ENCODE measurements around the gene SRRT.

SRRT gene

DNA sequence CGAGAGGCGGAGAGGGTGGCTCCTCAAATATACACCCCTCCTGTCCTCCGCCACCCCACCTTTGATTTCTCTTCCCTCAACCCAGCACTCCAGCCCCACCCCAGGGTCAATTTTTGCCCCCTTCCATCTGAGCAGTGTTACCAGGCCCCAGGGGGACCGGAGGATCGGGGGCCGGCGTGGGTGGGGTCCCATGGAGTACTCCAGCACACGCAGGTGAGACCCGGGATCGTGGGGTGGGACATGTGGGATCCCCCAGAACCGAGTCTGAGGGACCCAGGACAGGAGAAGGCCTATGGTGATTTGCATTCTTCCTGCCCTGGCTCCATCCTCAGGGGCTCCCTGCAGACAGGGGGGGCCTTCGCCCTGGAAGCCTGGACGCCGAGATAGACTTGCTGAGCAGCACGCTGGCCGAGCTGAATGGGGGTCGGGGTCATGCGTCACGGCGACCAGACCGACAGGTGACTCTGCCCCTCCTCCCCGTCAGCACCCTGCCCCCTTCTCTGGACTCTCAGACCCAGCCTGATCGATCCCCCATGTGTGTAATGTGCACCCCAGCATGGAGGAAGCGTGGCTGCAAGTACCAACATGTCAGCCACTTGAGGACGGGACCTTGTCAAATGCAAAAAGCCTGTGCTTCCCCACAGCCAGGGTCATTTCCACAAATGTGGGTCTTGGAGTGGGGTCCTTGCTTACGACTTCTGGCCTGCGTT lies 7.0 kb upstream of the SRRT start:
- no peaks in the 10 kb centered on the region for H3F3A ChIP-seq (ENCODE audit: insufficient read depth, low read length)
- H3K79me2 ChIP-seq (ENCODE audit: insufficient read depth, low read length) = no peaks in the 10 kb centered on the region
- H3K36me3 ChIP-seq (ENCODE audit: insufficient read depth, low read length) = peaks cover 11% of the 10 kb centered on the region
- H3K4me1 ChIP-seq (ENCODE audit: insufficient read depth, low read length, severe bottlenecking) = peaks cover 27% of the 10 kb centered on the region
- H4K20me1 ChIP-seq (ENCODE audit: insufficient read depth, low read length) = no peaks in the 10 kb centered on the region
- H3K9ac ChIP-seq (ENCODE audit: low read length) = peak overlapping the region; percentile 58
- H3K4me2 ChIP-seq (ENCODE audit: low read length) = peak overlapping the region; percentile 58
- H3K9me2 ChIP-seq (ENCODE audit: low read depth, low read length) = no peaks in the 10 kb centered on the region
- peak overlapping the region; percentile 49 for H3K4me3 ChIP-seq (ENCODE audit: low read depth, low read length, poor library complexity, severe bottlenecking)
- no peaks in the 10 kb centered on the region for H3K9me3 ChIP-seq (ENCODE audit: low read length)
- TF ChIP-seq, protein P1, sequence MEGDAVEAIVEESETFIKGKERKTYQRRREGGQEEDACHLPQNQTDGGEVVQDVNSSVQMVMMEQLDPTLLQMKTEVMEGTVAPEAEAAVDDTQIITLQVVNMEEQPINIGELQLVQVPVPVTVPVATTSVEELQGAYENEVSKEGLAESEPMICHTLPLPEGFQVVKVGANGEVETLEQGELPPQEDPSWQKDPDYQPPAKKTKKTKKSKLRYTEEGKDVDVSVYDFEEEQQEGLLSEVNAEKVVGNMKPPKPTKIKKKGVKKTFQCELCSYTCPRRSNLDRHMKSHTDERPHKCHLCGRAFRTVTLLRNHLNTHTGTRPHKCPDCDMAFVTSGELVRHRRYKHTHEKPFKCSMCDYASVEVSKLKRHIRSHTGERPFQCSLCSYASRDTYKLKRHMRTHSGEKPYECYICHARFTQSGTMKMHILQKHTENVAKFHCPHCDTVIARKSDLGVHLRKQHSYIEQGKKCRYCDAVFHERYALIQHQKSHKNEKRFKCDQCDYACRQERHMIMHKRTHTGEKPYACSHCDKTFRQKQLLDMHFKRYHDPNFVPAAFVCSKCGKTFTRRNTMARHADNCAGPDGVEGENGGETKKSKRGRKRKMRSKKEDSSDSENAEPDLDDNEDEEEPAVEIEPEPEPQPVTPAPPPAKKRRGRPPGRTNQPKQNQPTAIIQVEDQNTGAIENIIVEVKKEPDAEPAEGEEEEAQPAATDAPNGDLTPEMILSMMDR (IDR thresholded peaks at IDR 0.05; ENCODE audit: low read length) = no peak
- no peak for TF ChIP-seq EZH2 (IDR thresholded peaks at IDR 0.05; ENCODE audit: borderline replicate concordance, low read length)
- no peaks in the 10 kb centered on the region for H3K27me3 ChIP-seq (ENCODE audit: insufficient read depth, low read length)
- H3K27ac ChIP-seq (ENCODE audit: low read depth, low read length, poor library complexity, severe bottlenecking) = peak overlapping the region; percentile 6
- no peak overlapping the region for H2AFZ ChIP-seq (ENCODE audit: low read length)

DNA sequence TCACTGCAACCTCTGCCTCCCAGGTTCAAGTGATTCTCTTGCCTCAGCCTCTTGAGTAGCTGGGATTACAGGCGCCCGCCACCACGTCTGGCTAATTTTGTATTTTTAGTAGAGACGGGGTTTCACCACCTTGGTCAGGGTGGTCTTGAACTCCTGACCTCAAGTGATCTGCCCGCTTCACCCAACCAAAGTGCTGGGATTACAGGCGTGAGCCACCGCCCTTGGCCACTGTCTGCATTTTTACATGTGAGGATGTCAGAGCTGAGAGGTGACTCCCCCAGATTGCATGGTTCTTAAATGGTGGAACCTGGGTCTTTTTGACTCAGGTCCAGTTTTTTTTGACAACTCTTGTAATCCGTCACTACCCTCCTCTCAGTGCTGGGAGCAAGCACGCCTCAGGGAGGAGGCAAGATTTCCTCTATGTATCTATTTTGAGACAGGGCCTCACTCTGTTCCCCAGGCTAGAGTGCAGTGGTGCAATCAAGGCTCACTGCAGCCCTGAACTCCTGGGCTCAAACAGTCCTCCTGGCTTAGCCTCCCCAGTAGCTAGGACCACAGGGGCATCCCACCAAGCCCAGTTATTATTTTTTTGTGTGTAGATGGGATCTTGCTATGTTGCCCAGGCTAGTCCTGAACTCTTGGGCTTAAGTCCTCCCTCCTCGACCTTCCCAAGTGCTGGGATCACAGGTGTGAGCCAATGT lies 1.2 kb upstream of the SRRT start:
- no peak for TF ChIP-seq EZH2 (IDR thresholded peaks at IDR 0.05; ENCODE audit: borderline replicate concordance, low read length)
- TF ChIP-seq, protein P1 (IDR thresholded peaks at IDR 0.05; ENCODE audit: low read length) = no peak
- Histone ChIP-seq H3K27me3 (ENCODE audit: insufficient read depth, low read length) (no peaks in the 10 kb centered on the region), H2AFZ (ENCODE audit: low read length) (no peak overlapping the region), H3F3A (ENCODE audit: insufficient read depth, low read length) (no peaks in the 10 kb centered on the region), H3K9me2 (ENCODE audit: low read depth, low read length) (no peaks in the 10 kb centered on the region), H3K36me3 (ENCODE audit: insufficient read depth, low read length) (peaks cover 26% of the 10 kb centered on the region), H3K9me3 (ENCODE audit: low read length) (no peaks in the 10 kb centered on the region), H3K4me2 (ENCODE audit: low read length) (peak overlapping the region; percentile 64), H3K27ac (ENCODE audit: low read depth, low read length, poor library complexity, severe bottlenecking) (peak overlapping the region; percentile 77), H3K9ac (ENCODE audit: low read length) (peak overlapping the region; percentile 91), H3K4me3 (ENCODE audit: low read depth, low read length, poor library complexity, severe bottlenecking) (peak overlapping the region; percentile 82), H4K20me1 (ENCODE audit: insufficient read depth, low read length) (peaks cover 2% of the 10 kb centered on the region; the same call in 1 of the 2 replicates), H3K4me1 (ENCODE audit: insufficient read depth, low read length, severe bottlenecking) (peaks cover 40% of the 10 kb centered on the region), H3K79me2 (ENCODE audit: insufficient read depth, low read length) (peaks cover 37% of the 10 kb centered on the region)

DNA sequence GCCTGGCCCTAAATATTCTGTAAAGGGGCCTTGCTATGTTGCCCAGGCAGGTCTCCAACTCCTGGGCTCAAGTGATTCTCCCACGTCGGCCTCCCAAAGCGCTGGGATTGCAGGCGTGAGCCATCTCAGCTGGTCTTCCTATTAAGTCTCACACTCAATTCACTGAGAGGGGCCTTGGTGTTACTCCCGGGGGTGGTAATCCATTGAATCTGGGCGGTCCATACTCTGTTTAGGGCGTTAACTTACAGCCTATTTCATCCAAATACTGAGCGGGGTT lies 665 bp upstream of the SRRT start:
- peak overlapping the region; percentile 77 for H3K27ac ChIP-seq (ENCODE audit: low read depth, low read length, poor library complexity, severe bottlenecking)
- H3K9ac ChIP-seq (ENCODE audit: low read length) = peak overlapping the region; percentile 91
- no peak overlapping the region for H2AFZ ChIP-seq (ENCODE audit: low read length)
- peak overlapping the region; percentile 82 for H3K4me3 ChIP-seq (ENCODE audit: low read depth, low read length, poor library complexity, severe bottlenecking)
- H3F3A ChIP-seq (ENCODE audit: insufficient read depth, low read length) = no peaks in the 10 kb centered on the region
- H4K20me1 ChIP-seq (ENCODE audit: insufficient read depth, low read length) = peaks cover 2% of the 10 kb centered on the region; the same call in 1 of the 2 replicates
- peaks cover 42% of the 10 kb centered on the region for H3K79me2 ChIP-seq (ENCODE audit: insufficient read depth, low read length)
- H3K9me2 ChIP-seq (ENCODE audit: low read depth, low read length) = no peaks in the 10 kb centered on the region
- no peak for TF ChIP-seq EZH2 (IDR thresholded peaks at IDR 0.05; ENCODE audit: borderline replicate concordance, low read length)
- TF ChIP-seq, protein P1 (IDR thresholded peaks at IDR 0.05; ENCODE audit: low read length) = no peak
- H3K36me3 ChIP-seq (ENCODE audit: insufficient read depth, low read length) = peaks cover 31% of the 10 kb centered on the region
- H3K27me3 ChIP-seq (ENCODE audit: insufficient read depth, low read length) = no peaks in the 10 kb centered on the region
- H3K4me2 ChIP-seq (ENCODE audit: low read length) = peak overlapping the region; percentile 64
- H3K4me1 ChIP-seq (ENCODE audit: insufficient read depth, low read length, severe bottlenecking) = peaks cover 45% of the 10 kb centered on the region
- no peaks in the 10 kb centered on the region for H3K9me3 ChIP-seq (ENCODE audit: low read length)

Data from OCI-LY1 (cell line).